AG04449 (cell line): ENCODE measurements around the gene CYP2S1.

Source experiments
- CTCF ChIA-PET: fragments of 350-600 bp; formaldehyde crosslinking; extraction: SDS; loops from one replicate; lab custom pipeline; 2021; ENCODE audit warnings: antibody characterized with exemption; lab: Yijun Ruan, JAX
- POLR2A ChIA-PET: fragments of 400-600, 350-600 bp; formaldehyde crosslinking; extraction: SDS; loops from one replicate; lab custom pipeline; 2020; ENCODE audit warnings: antibody characterized with exemption, inconsistent platforms; lab: Yijun Ruan, JAX
- DNase-seq: peaks from one replicate; pipeline ENCODE4 v3.0.0-alpha.2; 2010; ENCODE audit warnings: low read depth, low spot score
- H3K4me3 ChIP-seq: 2 replicates; pipeline ENCODE4 v1.5.1; 2011; ENCODE audit warnings: low read depth, mild to moderate bottlenecking, control low read depth, low read length
- CTCF ChIP-seq: IDR thresholded peaks from one replicate; pipeline ENCODE4 v1.5.1; 2011; ENCODE audit warnings: mild to moderate bottlenecking, moderate library complexity, low read length, control low read depth, inconsistent platforms; ENCODE audit not compliant: insufficient read depth; ENCODE audit errors: missing control alignments

The CYP2S1 gene

GRCh38 chr19:41234512-41235168 is 41.6 kb downstream of the CYP2S1 start:
- no peak overlapping the region for H3K4me3 ChIP-seq
- CTCF ChIA-PET, result interaction anchor here (0.5 to 1.8 kb wide), 4 partner anchors 10 to 122 kb away, joined by 3 to 7 read pairs (median 3); partner anchors contain the start of gene AXL
- POLR2A ChIA-PET, result interaction anchor here (0.6 to 2.3 kb wide), 3 partner anchors 9 to 55 kb away, joined by 3 to 10 read pairs (median 3); no protein-coding TSS in a partner anchor
- no peak for TF ChIP-seq CTCF
- DNase-seq, result no peak

DNA sequence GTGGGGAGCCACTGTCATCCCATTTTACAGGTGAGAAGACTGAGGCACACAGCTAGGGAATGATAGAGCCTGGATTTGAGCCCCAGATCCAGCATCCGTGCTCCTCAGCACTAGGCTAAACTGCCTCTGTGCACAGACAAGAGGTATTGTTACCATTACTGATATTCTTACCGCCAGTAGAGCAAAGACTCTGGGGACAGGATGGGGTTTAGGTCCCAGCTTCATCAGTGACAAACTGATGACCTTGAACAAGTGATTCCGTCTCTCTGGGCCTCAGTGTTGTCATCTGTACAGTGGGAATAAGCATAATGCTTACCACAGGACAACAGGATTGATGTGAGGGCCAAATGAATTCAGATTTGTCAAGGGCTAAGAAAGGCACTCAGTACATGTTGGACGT is 42.5 kb downstream of the CYP2S1 start:
- TF ChIP-seq CTCF, result no peak
- ChIA-PET POLR2A (interaction anchor here (1.2 to 2.3 kb wide), 2 partner anchors 9 to 31 kb away, joined by 3 to 10 read pairs; no protein-coding TSS in a partner anchor), CTCF (interaction anchor here (0.5 to 1.1 kb wide), 3 partner anchors 16 to 121 kb away, joined by 3 read pairs; partner anchors contain the start of gene AXL)
- DNase-seq, result no peak
- no peak overlapping the region for H3K4me3 ChIP-seq

- CTCF ChIA-PET, result interaction anchor here (1.2 to 1.6 kb wide), 2 partner anchors 25 to 71 kb away, joined by 3 to 6 read pairs; no protein-coding TSS in a partner anchor
- no peak for TF ChIP-seq CTCF
- H3K4me3 ChIP-seq, result no peak overlapping the region
- POLR2A ChIA-PET, result no interaction called here
- DNase-seq, result no peak
These were observed 45.2 kb downstream of the CYP2S1 start for GRCh38 chr19:41238244-41238643.

DNA sequence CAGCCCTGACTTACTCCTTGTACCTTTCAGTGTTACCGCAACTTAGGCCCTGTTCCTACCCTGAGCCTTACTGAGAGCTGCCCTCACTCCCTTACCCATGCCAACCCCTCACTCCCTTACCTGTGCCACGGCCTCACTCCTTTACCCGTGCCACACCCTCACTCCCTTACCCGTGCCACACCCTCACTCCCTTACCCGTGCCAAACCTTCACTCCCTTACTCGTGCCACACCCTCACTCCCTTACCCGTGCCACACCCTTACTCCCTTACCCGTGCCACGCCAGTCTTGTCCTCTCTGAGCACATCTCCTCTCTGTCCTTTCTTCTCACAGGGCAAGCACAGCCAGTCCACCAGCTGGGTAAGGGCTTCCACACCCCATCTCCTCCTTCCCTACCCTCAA is 46.3 kb downstream of the CYP2S1 start:
- ChIA-PET CTCF (interaction anchor here (1.6 kb wide), 1 partner anchor 24 kb away, joined by 6 read pairs; no protein-coding TSS in a partner anchor), POLR2A (no interaction called here)
- DNase-seq, result no peak
- no peak for TF ChIP-seq CTCF
- no peak overlapping the region for H3K4me3 ChIP-seq

DNA sequence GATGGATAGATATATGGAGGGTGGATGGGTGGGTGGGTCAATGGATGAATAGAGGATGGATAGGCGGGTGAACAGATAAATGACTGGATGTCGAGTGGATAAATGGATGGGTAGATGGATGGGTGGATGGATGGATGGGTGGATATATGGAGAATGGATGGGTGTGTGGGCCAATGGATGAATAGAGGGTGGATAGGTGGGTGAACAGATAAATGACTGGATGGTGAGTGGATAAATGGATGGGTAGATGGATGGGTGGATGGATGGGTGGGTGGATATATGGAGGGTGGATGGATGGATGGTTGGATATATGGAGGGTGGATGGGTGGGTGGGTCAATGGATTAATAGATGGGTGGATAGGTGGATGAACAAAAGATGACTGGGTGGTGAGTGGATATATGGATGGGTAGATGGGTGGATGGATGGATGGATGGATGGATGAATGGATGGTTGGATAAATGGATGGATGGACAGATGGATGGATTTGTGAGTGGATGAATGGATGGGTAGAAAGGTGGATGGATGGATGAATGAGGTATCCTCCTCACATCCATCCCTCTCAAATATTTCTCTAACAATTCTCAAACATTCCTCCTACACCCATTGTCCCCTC is 47.0 kb downstream of the CYP2S1 start:
- ChIA-PET CTCF (no interaction called here), POLR2A (no interaction called here)
- no peak for TF ChIP-seq CTCF
- no peak overlapping the region for H3K4me3 ChIP-seq
- DNase-seq, result no peak

GRCh38 chr19:41241859-41242258 is 48.8 kb downstream of the CYP2S1 start:
- DNase-seq, result no peak
- CTCF ChIA-PET, result interaction anchor here (2.2 kb wide), 1 partner anchor 37 kb away, joined by 7 read pairs; no protein-coding TSS in a partner anchor
- H3K4me3 ChIP-seq, result no peak overlapping the region
- no peak for TF ChIP-seq CTCF
- POLR2A ChIA-PET, result interaction anchor here (1.1 kb wide), 1 partner anchor 23 kb away, joined by 3 read pairs; no protein-coding TSS in a partner anchor
